Transverse colon (tissue), 4 donors: Measurements from ENCODE around the gene CFAP58. TPM values are rescaled to one million over a fixed set of nuclear protein-coding genes. Genes with fewer than 3 reads are reported as not detected.

ENCODE experiments used
- DNase-seq: peaks from one replicate; pipeline ENCODE4 v3.0.0-alpha.2; 2019
- H3K27ac ChIP-seq, 4 donors: fragments of 200-600 bp; sonication (generic); 2 replicates each; pipeline ENCODE4 v1.5.1; 2016 to 2018; ENCODE audit warnings: inconsistent platforms in 4 of 4
- H3K27me3 ChIP-seq: fragments of 200-600 bp; sonication (generic); 2 replicates; pipeline ENCODE4 v1.5.1; 2017; ENCODE audit warnings: inconsistent platforms
- H3K36me3 ChIP-seq, 4 donors: fragments of 200-600 bp; sonication (generic); 2 replicates each; pipeline ENCODE4 v1.5.1; 2017 to 2019; ENCODE audit warnings: inconsistent platforms in 4 of 4
- H3K4me1 ChIP-seq, 4 donors: fragments of 200-600 bp; sonication (generic); 2 replicates each; pipeline ENCODE4 v1.5.1; 2017 to 2020; ENCODE audit warnings: inconsistent platforms in 4 of 4
- H3K4me3 ChIP-seq, 4 donors: fragments of 200-600 bp; sonication (generic); 1 replicate in 1 of 4; 2 replicates in 3 of 4; pipeline versions ENCODE4 v1.5.1 to v1.6.1; 2017 to 2019; ENCODE audit warnings: inconsistent platforms in 4 of 4
- H3K9me3 ChIP-seq, 2 donors: fragments of 200-600 bp; sonication (generic); 2 replicates each; pipeline ENCODE4 v1.5.1; 2017 to 2019; ENCODE audit warnings: inconsistent platforms in 2 of 2
- EP300 ChIP-seq: sonication (generic); formaldehyde crosslinking; IDR thresholded peaks from one replicate; pipeline ENCODE4 v1.6.1; 2017; ENCODE audit warnings: antibody characterized with exemption, low read depth
- POLR2A ChIP-seq: fragments of 450-650 bp; IDR thresholded peaks from one replicate; pipeline ENCODE4 v1.6.1; 2016; ENCODE audit warnings: antibody characterized with exemption, mild to moderate bottlenecking, moderate library complexity
- POLR2AphosphoS5 ChIP-seq, 3 donors: sonication (generic); formaldehyde crosslinking; IDR thresholded peaks; one replicate each; pipeline ENCODE4 v1.6.1; 2016; ENCODE audit warnings: antibody characterized with exemption in 3 of 3
- WGBS, 2 donors: methylation state at CpG; one replicate each; pipeline ENCODE4 v1.1.5; 2018; ENCODE audit warnings: low coverage in 1 of 2; 5-methylcytosine and 5-hydroxymethylcytosine counted together
- in situ Hi-C, 4 donors: fragments of 200-750 bp; cut with MboI; loops; one replicate each; pipeline versions ENCODE4 v1.15.0 to v1.15.1; 2017; ENCODE audit warnings: low sequenced_read_pairs in 3 of 4, low pct_ligation_motif_present in 1 of 4, low pct_unique_long_range_greater_than_20kb in 1 of 4
- intact Hi-C: fragments of 100-400 bp; cut with DNase I; formaldehyde crosslinking; loops from one replicate; pipeline ENCODE4 v1.15.1; 2023; ENCODE audit warnings: low total_unique reads
- total RNA-seq, 4 donors: library from RNA; depleted of rRNA; stranded (reverse); fragments of >200 nt; gene quantifications; one replicate each; pipeline ENCODE4 v1.1.0, GENCODE V29; 2016
- TF ChIP-seq, protein P1 (sequence below), 5 experiments: fragments of 200-600 bp in 3 of 5; fragments of 450-650 bp in 2 of 5; sonication (generic) in 3 of 5; IDR thresholded peaks; 1 replicate in 2 of 5; 2 replicates in 3 of 5; pipeline ENCODE4 v1.5.1; 2016 to 2017; ENCODE audit warnings: antibody characterized with exemption in 5 of 5, inconsistent platforms in 3 of 5, mild to moderate bottlenecking in 2 of 5, moderate library complexity in 1 of 5

Gene CFAP58
- total RNA-seq, 4 donors from 2014 or later, result 0.16 to 0.27 TPM; not detected in 2

DNA sequence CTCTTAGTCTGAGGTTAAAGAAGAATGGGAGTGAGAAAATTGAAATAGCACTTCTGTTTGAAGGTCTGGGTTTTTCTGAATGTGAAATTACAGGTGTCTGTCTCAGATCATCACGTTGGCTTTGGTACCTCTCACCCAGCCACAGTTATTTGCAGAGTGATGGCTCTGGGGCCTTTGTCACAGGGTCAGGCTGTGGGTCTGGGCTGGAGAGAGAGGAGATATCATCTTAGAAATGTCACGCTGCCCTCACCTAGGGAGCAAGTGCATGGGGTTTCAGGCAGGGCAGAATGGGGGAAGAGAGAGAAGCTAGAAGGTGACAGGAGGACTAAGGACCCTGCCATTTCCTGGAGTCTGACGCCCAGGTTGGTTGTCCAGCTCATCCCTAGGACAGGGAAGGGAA, 127.2 kb downstream of the CFAP58 start:
- TF ChIP-seq, protein P1, sequence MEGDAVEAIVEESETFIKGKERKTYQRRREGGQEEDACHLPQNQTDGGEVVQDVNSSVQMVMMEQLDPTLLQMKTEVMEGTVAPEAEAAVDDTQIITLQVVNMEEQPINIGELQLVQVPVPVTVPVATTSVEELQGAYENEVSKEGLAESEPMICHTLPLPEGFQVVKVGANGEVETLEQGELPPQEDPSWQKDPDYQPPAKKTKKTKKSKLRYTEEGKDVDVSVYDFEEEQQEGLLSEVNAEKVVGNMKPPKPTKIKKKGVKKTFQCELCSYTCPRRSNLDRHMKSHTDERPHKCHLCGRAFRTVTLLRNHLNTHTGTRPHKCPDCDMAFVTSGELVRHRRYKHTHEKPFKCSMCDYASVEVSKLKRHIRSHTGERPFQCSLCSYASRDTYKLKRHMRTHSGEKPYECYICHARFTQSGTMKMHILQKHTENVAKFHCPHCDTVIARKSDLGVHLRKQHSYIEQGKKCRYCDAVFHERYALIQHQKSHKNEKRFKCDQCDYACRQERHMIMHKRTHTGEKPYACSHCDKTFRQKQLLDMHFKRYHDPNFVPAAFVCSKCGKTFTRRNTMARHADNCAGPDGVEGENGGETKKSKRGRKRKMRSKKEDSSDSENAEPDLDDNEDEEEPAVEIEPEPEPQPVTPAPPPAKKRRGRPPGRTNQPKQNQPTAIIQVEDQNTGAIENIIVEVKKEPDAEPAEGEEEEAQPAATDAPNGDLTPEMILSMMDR (IDR thresholded peaks at IDR 0.05), result no peak
- no peak for TF ChIP-seq POLR2AphosphoS5 (IDR thresholded peaks at IDR 0.05)
- TF ChIP-seq POLR2A, result no peak
- TF ChIP-seq EP300, result no peak
- in situ Hi-C loops (no loop called here), intact Hi-C loops (no loop called here)
- no peak overlapping the region for H3K4me3 ChIP-seq
- no peak for DNase-seq
- H3K4me1 ChIP-seq, result no peaks in the 10 kb centered on the region
- no peaks in the 10 kb centered on the region for H3K27me3 ChIP-seq
- no peaks in the 10 kb centered on the region for H3K9me3 ChIP-seq
- no peak overlapping the region for H3K27ac ChIP-seq
- no peaks in the 10 kb centered on the region for H3K36me3 ChIP-seq
- 30 to 61% methylated on average over 2 to 3 of the region's 3 CpGs for whole genome bisulfite sequencing, 2 donors

DNA sequence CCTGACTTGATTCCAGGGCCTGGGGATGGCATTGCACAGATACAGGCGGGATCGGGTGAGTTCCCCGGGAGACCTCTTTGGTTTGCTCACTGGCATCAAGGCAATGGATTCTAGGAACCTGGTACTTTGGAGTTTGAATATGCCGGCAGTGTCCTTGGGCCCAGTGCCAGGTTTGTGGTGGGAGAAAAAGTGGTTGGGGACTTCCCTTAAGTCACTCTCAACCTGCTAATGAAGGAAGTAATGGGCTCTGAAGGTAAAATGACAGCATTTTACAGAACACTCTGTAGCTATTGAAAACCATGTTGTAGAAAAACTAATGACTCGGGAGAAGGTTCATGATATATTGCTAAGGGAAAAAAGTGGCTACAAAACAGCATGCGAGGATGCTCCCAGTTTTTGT, 129.9 kb downstream of the CFAP58 start:
- Histone ChIP-seq H3K27ac (no peak overlapping the region), H3K4me3 (no peak overlapping the region), H3K4me1 (no peaks in the 10 kb centered on the region), H3K9me3 (no peaks in the 10 kb centered on the region), H3K27me3 (no peaks in the 10 kb centered on the region), H3K36me3 (no peaks in the 10 kb centered on the region)
- TF ChIP-seq EP300 (no peak), POLR2AphosphoS5 (IDR thresholded peaks at IDR 0.05) (no peak), POLR2A (no peak)
- TF ChIP-seq, protein P1 (IDR thresholded peaks at IDR 0.05), result no peak
- no peak for DNase-seq
- in situ Hi-C loops, result no loop called here
- WGBS, 2 donors, result 63 to 75% methylated on average over 4 to 6 of the region's 6 CpGs
- intact Hi-C loops, result no loop called here

DNA sequence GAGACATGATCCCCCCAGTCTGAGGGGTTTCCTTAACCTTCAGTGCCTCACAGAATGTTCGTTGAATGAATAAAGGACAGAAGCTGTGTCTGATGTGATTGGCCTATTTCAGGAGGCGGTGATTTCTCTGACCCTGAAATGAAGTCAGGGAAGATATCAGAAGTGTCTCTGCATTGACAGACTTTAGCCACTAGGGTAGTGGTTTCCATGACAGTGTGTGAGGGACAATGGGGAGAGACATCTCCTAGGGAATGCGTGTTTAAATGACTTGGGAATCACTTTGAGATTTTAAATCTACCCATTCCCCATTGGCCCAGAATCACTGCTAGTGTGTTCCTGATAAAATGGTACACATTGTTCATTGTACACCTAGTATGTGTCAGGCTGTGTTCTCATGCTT, 132.0 kb downstream of the CFAP58 start:
- no peak for DNase-seq
- 74% methylated on average over 3 of the region's 3 CpGs; no CpG with 5 or more reads in 1 of the 2 donors for WGBS, 2 donors
- intact Hi-C loops (no loop called here), in situ Hi-C loops (no loop called here)
- Histone ChIP-seq H3K27me3 (no peaks in the 10 kb centered on the region), H3K4me3 (no peak overlapping the region), H3K9me3 (no peaks in the 10 kb centered on the region), H3K27ac (no peak overlapping the region), H3K4me1 (no peaks in the 10 kb centered on the region), H3K36me3 (no peaks in the 10 kb centered on the region)
- TF ChIP-seq POLR2AphosphoS5 (IDR thresholded peaks at IDR 0.05), result no peak
- TF ChIP-seq, protein P1 (IDR thresholded peaks at IDR 0.05), result peak in 1 of 5 experiments; percentile 11

DNA sequence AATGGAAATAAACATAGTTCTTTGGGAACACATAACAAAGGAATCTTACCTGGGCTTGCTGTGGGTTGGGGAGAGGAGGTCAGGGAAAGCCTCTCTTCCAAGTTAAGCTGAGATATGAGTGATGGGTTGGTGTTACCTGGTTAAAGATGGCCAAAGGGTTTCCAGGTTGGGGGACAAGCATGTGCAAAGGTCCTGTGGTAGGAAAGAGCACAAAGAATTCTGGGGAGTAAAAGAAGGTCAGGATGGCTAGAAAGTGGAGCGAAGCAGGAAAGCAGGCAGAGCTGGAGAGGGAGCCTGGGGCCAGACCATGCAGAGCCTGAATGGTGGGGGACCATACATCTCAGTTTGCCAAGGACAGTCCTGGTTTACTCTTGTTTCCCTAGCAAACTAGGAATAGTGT, 133.2 kb downstream of the CFAP58 start:
- Histone ChIP-seq H3K36me3 (no peaks in the 10 kb centered on the region), H3K9me3 (no peaks in the 10 kb centered on the region), H3K4me3 (no peak overlapping the region), H3K4me1 (no peaks in the 10 kb centered on the region), H3K27me3 (no peaks in the 10 kb centered on the region), H3K27ac (no peak overlapping the region)
- DNase-seq, result no peak
- WGBS, 2 donors, result 84 to 92% methylated on average over 1 of the region's 1 CpG
- in situ Hi-C loops (no loop called here), intact Hi-C loops (no loop called here)
- TF ChIP-seq POLR2A, result no peak
- TF ChIP-seq, protein P1 (IDR thresholded peaks at IDR 0.05), result no peak
- TF ChIP-seq POLR2AphosphoS5 (IDR thresholded peaks at IDR 0.05), result no peak
- TF ChIP-seq EP300, result no peak
